Measurements from ENCODE around the gene OR2H2. TPM values are rescaled to one million over a fixed set of nuclear protein-coding genes. Genes with fewer than 3 reads are reported as not detected.
A peak's percentile ranks its signal among the peaks of the same experiment; 100 is the strongest.

Gene OR2H2
- total and polyA plus RNA-seq, 2 donors = not detected

GRCh38 chr6:29628419-29629281 is 43.7 kb downstream of the OR2H2 start:
- H3K27ac ChIP-seq (ENCODE audit: low read depth) = peak overlapping the region; percentile 40
- peak overlapping the region; percentile 55 for H3K4me3 ChIP-seq (ENCODE audit: low read depth, low read length)
- no peak for DNase-seq (ENCODE audit: extremely low spot score)
- H3K36me3 ChIP-seq (ENCODE audit: insufficient read depth) = no peaks in the 10 kb centered on the region
- peaks cover 2% of the 10 kb centered on the region for H3K4me1 ChIP-seq (ENCODE audit: insufficient read depth)
- 6% methylated on average over 32 of the region's 32 CpGs for WGBS

- Histone ChIP-seq H3K4me3 (ENCODE audit: low read depth, low read length) (no peak overlapping the region), H3K36me3 (ENCODE audit: insufficient read depth) (no peaks in the 10 kb centered on the region), H3K27ac (ENCODE audit: low read depth) (no peak overlapping the region), H3K4me1 (ENCODE audit: insufficient read depth) (peaks cover 2% of the 10 kb centered on the region)
- DNase-seq (ENCODE audit: extremely low spot score) = no peak
- 89% methylated on average over 2 of the region's 2 CpGs for WGBS
Observed at GRCh38 chr6:29629571-29629970, 44.6 kb downstream of the OR2H2 start.

- WGBS = 86% methylated on average over 9 of the region's 9 CpGs
- H3K27ac ChIP-seq (ENCODE audit: low read depth) = no peak overlapping the region
- no peaks in the 10 kb centered on the region for H3K36me3 ChIP-seq (ENCODE audit: insufficient read depth)
- no peak overlapping the region for H3K4me3 ChIP-seq (ENCODE audit: low read depth, low read length)
- peaks cover 2% of the 10 kb centered on the region for H3K4me1 ChIP-seq (ENCODE audit: insufficient read depth)
- DNase-seq (ENCODE audit: extremely low spot score) = no peak
Observed at GRCh38 chr6:29630315-29630714, 45.4 kb downstream of the OR2H2 start.

- DNase-seq (ENCODE audit: extremely low spot score) = no peak
- Histone ChIP-seq H3K36me3 (ENCODE audit: insufficient read depth) (no peaks in the 10 kb centered on the region), H3K4me1 (ENCODE audit: insufficient read depth) (peaks cover 2% of the 10 kb centered on the region), H3K27ac (ENCODE audit: low read depth) (no peak overlapping the region), H3K4me3 (ENCODE audit: low read depth, low read length) (no peak overlapping the region)
- WGBS = 63% methylated on average over 14 of the region's 14 CpGs
Observed at GRCh38 chr6:29631209-29631810, 46.4 kb downstream of the OR2H2 start.

- DNase-seq (ENCODE audit: extremely low spot score) = no peak
Observed at GRCh38 chr6:29631860-29632731, 47.2 kb downstream of the OR2H2 start.

GRCh38 chr6:29632789-29633533 is 48.0 kb downstream of the OR2H2 start, which contains the start of gene GABBR1:
TSS of gene GABBR1 (minus strand) at chr6:29633183. CDS start at chr6:29632385, 798 bp downstream.
- Histone ChIP-seq H3K27ac (ENCODE audit: low read depth) (peak within 1 kb of the TSS; percentile 67), H3K36me3 (ENCODE audit: insufficient read depth) (no peaks in the 10 kb centered on the region), H3K4me1 (ENCODE audit: insufficient read depth) (peaks cover 2% of the 10 kb centered on the region), H3K4me3 (ENCODE audit: low read depth, low read length) (peak within 1 kb of the TSS; percentile 94)
- under 1% methylated on average over 57 of the region's 57 CpGs for WGBS
- peak; percentile 93 for DNase-seq (ENCODE audit: extremely low spot score)

More at GRCh38 chr6:29631860-29632731, 47.2 kb downstream of the OR2H2 start:
- Histone ChIP-seq H3K4me3 (ENCODE audit: low read depth, low read length) (peak overlapping the region; percentile 94), H3K27ac (ENCODE audit: low read depth) (peak overlapping the region; percentile 67), H3K36me3 (ENCODE audit: insufficient read depth) (no peaks in the 10 kb centered on the region), H3K4me1 (ENCODE audit: insufficient read depth) (peaks cover 2% of the 10 kb centered on the region)
- WGBS = 3% methylated on average over 51 of the region's 53 CpGs

- peaks cover 2% of the 10 kb centered on the region for H3K4me1 ChIP-seq (ENCODE audit: insufficient read depth)
- H3K4me3 ChIP-seq (ENCODE audit: low read depth, low read length) = peak overlapping the region; percentile 94
- DNase-seq (ENCODE audit: extremely low spot score) = no peak
- whole genome bisulfite sequencing = 3% methylated on average over 9 of the region's 9 CpGs
- no peaks in the 10 kb centered on the region for H3K36me3 ChIP-seq (ENCODE audit: insufficient read depth)
- no peak overlapping the region for H3K27ac ChIP-seq (ENCODE audit: low read depth)
Observed at GRCh38 chr6:29633534-29633905, 48.6 kb downstream of the OR2H2 start.

- WGBS = 95% methylated on average over 9 of the region's 9 CpGs
Observed at GRCh38 chr6:29637247-29637646, 52.3 kb downstream of the OR2H2 start.

More at GRCh38 chr6:29637247-29637646, 52.3 kb downstream of the OR2H2 start:
- no peak overlapping the region for H3K27ac ChIP-seq (ENCODE audit: low read depth)
- no peaks in the 10 kb centered on the region for H3K4me1 ChIP-seq (ENCODE audit: insufficient read depth)
- no peaks in the 10 kb centered on the region for H3K36me3 ChIP-seq (ENCODE audit: insufficient read depth)
- no peak for DNase-seq (ENCODE audit: extremely low spot score)
- no peak overlapping the region for H3K4me3 ChIP-seq (ENCODE audit: low read depth, low read length)

Small RNA genes within 50 kb of the gene (small RNA-seq; reads per million reads assigned to genes)
- gene SNORD32B (0.15 reads per million), gene SUMO2P1 (not detected), gene TMEM183AP1 (not detected)

Other genes with a start within 250 kb of the OR2H2 start
- gene OR5V1, start 216.3 kb upstream of the OR2H2 start, total RNA-seq = not detected
- gene OR5V1, start 216.3 kb upstream of the OR2H2 start, polyA plus RNA-seq = not detected
- not detected for gene OR12D3, start 209.8 kb upstream of the OR2H2 start, total RNA-seq
- not detected for gene OR12D3, start 209.8 kb upstream of the OR2H2 start, polyA plus RNA-seq
- gene OR12D2, start 189.5 kb upstream of the OR2H2 start, total RNA-seq = not detected
- not detected for gene OR12D2, start 189.5 kb upstream of the OR2H2 start, polyA plus RNA-seq
- gene OR12D1, start 170.2 kb upstream of the OR2H2 start, total RNA-seq = not detected
- not detected for gene OR12D1, start 170.2 kb upstream of the OR2H2 start, polyA plus RNA-seq
- gene OR10C1, start 145.8 kb upstream of the OR2H2 start, total RNA-seq = not detected
- not detected for gene OR10C1, start 145.8 kb upstream of the OR2H2 start, polyA plus RNA-seq
- not detected for gene OR11A1, start 128.1 kb upstream of the OR2H2 start, total RNA-seq
- gene OR11A1, start 128.1 kb upstream of the OR2H2 start, polyA plus RNA-seq = not detected
- not detected for gene OR2H1, start 128.0 kb upstream of the OR2H2 start, total RNA-seq
- gene OR2H1, start 128.0 kb upstream of the OR2H2 start, polyA plus RNA-seq = not detected
- 0.32 TPM for gene MAS1L, start 97.2 kb upstream of the OR2H2 start, total RNA-seq
- gene MAS1L, start 97.2 kb upstream of the OR2H2 start, polyA plus RNA-seq = not detected
- 2.1 TPM for gene UBD, start 25.4 kb upstream of the OR2H2 start, total RNA-seq
- 2.9 TPM for gene UBD, start 25.4 kb upstream of the OR2H2 start, polyA plus RNA-seq
- gene GABBR1, start 48.1 kb downstream of the OR2H2 start, total RNA-seq = 39.1 TPM
- 39.4 TPM for gene GABBR1, start 48.1 kb downstream of the OR2H2 start, polyA plus RNA-seq
- not detected for gene MOG, start 72.0 kb downstream of the OR2H2 start, total RNA-seq
- gene MOG, start 72.0 kb downstream of the OR2H2 start, polyA plus RNA-seq = not detected
- not detected for gene ZFP57, start 96.0 kb downstream of the OR2H2 start, total RNA-seq
- gene ZFP57, start 96.0 kb downstream of the OR2H2 start, polyA plus RNA-seq = not detected
- 12.5 TPM for gene HLA-F, start 138.3 kb downstream of the OR2H2 start, total RNA-seq
- gene HLA-F, start 138.3 kb downstream of the OR2H2 start, polyA plus RNA-seq = 100 TPM
- gene HLA-G, start 242.7 kb downstream of the OR2H2 start, total RNA-seq = not detected
- not detected for gene HLA-G, start 242.7 kb downstream of the OR2H2 start, polyA plus RNA-seq

Data from urinary bladder (tissue), 4 donors.